ENCODE measurements around the gene PPM1L. TPM values are rescaled to one million over a fixed set of nuclear protein-coding genes. Genes with fewer than 3 reads are reported as not detected.
A peak's percentile ranks its signal among the peaks of the same experiment; 100 is the strongest.

PPM1L gene
- total RNA-seq, 1 donor from 2014 or later: 30.1 TPM

GRCh38 chr3:160771811-160772459 lies 15.9 kb downstream of the PPM1L start:
- H3K36me3 Mint-ChIP-seq (ENCODE audit: insufficient read depth): no peaks in the 10 kb centered on the region
- no peak overlapping the region for H3K27ac Mint-ChIP-seq
- H3K27me3 Mint-ChIP-seq: no peaks in the 10 kb centered on the region
- no peaks in the 10 kb centered on the region for H3K4me1 Mint-ChIP-seq (ENCODE audit: low read depth)
- H3K4me3 Mint-ChIP-seq (ENCODE audit: low read depth): no peak overlapping the region
- DNase-seq (ENCODE audit: low spot score, unreplicated experiment): no peak
- H3K9me3 Mint-ChIP-seq (ENCODE audit: low read depth): no peaks in the 10 kb centered on the region
- no peak for TF ChIP-seq CTCF (IDR thresholded peaks at IDR 0.05; ENCODE audit: unreplicated experiment)

GRCh38 chr3:160773722-160774121 lies 17.7 kb downstream of the PPM1L start:
- Mint-ChIP-seq H3K27me3 (no peaks in the 10 kb centered on the region), H3K36me3 (ENCODE audit: insufficient read depth) (no peaks in the 10 kb centered on the region), H3K4me1 (ENCODE audit: low read depth) (peaks cover 3% of the 10 kb centered on the region), H3K9me3 (ENCODE audit: low read depth) (no peaks in the 10 kb centered on the region), H3K4me3 (ENCODE audit: low read depth) (no peak overlapping the region), H3K27ac (no peak overlapping the region)
- no peak for TF ChIP-seq CTCF (IDR thresholded peaks at IDR 0.05; ENCODE audit: unreplicated experiment)
- no peak for DNase-seq (ENCODE audit: low spot score, unreplicated experiment)

GRCh38 chr3:160774172-160774571 lies 18.1 kb downstream of the PPM1L start:
- DNase-seq (ENCODE audit: low spot score, unreplicated experiment): no peak
- Mint-ChIP-seq H3K4me3 (ENCODE audit: low read depth) (no peak overlapping the region), H3K27ac (no peak overlapping the region), H3K4me1 (ENCODE audit: low read depth) (peaks cover 8% of the 10 kb centered on the region), H3K36me3 (ENCODE audit: insufficient read depth) (no peaks in the 10 kb centered on the region), H3K27me3 (no peaks in the 10 kb centered on the region), H3K9me3 (ENCODE audit: low read depth) (no peaks in the 10 kb centered on the region)
- TF ChIP-seq CTCF (IDR thresholded peaks at IDR 0.05; ENCODE audit: unreplicated experiment): no peak

- DNase-seq (ENCODE audit: low spot score, unreplicated experiment): no peak
Measured at GRCh38 chr3:160778480-160778879, 22.4 kb downstream of the PPM1L start.

GRCh38 chr3:160779040-160779439 lies 23.0 kb downstream of the PPM1L start:
- H3K36me3 Mint-ChIP-seq (ENCODE audit: insufficient read depth): no peaks in the 10 kb centered on the region
- H3K9me3 Mint-ChIP-seq (ENCODE audit: low read depth): no peaks in the 10 kb centered on the region
- DNase-seq (ENCODE audit: low spot score, unreplicated experiment): no peak
- H3K4me1 Mint-ChIP-seq (ENCODE audit: low read depth): peaks cover 18% of the 10 kb centered on the region
- H3K27ac Mint-ChIP-seq: peak overlapping the region; percentile 44
- H3K27me3 Mint-ChIP-seq: no peaks in the 10 kb centered on the region
- no peak overlapping the region for H3K4me3 Mint-ChIP-seq (ENCODE audit: low read depth)
- TF ChIP-seq CTCF (IDR thresholded peaks at IDR 0.05; ENCODE audit: unreplicated experiment): no peak

More at GRCh38 chr3:160778480-160778879, 22.4 kb downstream of the PPM1L start:
- TF ChIP-seq CTCF (IDR thresholded peaks at IDR 0.05; ENCODE audit: unreplicated experiment): no peak
- Mint-ChIP-seq H3K9me3 (ENCODE audit: low read depth) (no peaks in the 10 kb centered on the region), H3K27ac (no peak overlapping the region), H3K27me3 (no peaks in the 10 kb centered on the region), H3K36me3 (ENCODE audit: insufficient read depth) (no peaks in the 10 kb centered on the region), H3K4me3 (ENCODE audit: low read depth) (no peak overlapping the region), H3K4me1 (ENCODE audit: low read depth) (peaks cover 16% of the 10 kb centered on the region)
